T-helper 22 cell (primary cell): ENCODE data around the gene VEGFB.

Source experiments
- DNase-seq: peaks from one replicate; pipeline ENCODE4 v3.0.0-alpha.2; 2020; ENCODE audit warnings: low read depth

VEGFB gene, protein sequence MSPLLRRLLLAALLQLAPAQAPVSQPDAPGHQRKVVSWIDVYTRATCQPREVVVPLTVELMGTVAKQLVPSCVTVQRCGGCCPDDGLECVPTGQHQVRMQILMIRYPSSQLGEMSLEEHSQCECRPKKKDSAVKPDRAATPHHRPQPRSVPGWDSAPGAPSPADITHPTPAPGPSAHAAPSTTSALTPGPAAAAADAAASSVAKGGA

DNA sequence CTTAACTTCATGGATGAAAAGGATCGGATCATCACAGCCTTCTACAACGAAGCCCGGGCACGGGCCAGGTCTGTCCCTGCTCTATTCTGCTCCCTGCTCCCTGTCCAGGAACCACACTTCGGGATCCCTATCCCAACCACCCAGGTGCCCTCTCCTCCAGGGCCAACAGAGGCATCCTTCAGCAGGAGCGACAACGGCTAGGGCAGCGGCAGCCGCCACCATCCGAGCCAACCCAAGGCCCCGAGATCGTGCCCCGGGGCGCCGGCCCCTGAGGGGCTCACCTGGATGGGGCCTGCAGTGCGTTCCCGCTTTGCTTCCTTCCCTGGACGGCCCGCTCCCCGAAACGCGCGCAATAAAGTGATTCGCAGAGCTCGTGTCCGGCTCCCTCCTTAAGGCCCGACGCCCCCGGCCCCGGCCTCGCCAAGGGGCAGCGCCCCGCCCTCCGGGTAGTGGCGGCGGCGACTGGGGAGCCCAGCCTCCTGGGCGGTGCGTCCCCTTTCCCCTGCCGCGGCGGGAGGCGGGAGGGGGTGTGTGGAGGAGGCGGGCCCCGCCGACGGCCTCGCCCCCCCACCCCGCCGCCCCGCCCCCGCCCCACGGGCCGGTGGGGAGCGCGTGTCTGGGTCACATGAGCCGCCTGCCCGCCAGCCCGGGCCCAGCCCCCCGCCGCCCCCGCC is at the start of gene VEGFB:
TSS of gene VEGFB (plus strand) at position 672 of the 674 bp plus-strand sequence. CDS start 250 bp downstream, outside the sequence.
- peak; percentile 70 for DNase-seq

DNA sequence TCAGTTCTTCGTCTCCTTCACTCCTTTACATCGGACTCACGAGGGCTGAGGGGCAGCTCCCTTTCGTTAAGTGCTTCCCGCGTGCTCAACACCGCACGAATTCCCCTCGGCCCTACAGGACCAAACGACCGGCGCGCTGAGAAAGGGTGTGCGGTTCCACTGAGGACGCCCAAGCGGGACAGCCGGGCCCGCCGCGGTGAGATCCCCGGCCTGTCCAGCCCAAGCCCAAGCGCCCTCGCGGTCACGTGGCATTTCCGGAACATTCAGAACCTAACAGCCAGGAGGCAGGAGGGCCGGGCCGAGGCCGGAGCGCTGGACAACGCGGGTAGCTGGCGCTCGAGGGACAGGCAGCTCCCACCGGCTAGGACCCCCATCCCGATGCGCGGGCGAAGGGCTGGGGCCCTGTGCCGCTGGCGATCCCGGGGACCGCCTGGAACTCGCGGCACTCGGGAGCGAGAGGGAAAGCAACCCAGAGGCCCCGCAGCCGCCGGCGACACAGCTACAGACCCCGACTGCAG is 49.1 kb upstream of the VEGFB start:
- no peak for DNase-seq

DNA sequence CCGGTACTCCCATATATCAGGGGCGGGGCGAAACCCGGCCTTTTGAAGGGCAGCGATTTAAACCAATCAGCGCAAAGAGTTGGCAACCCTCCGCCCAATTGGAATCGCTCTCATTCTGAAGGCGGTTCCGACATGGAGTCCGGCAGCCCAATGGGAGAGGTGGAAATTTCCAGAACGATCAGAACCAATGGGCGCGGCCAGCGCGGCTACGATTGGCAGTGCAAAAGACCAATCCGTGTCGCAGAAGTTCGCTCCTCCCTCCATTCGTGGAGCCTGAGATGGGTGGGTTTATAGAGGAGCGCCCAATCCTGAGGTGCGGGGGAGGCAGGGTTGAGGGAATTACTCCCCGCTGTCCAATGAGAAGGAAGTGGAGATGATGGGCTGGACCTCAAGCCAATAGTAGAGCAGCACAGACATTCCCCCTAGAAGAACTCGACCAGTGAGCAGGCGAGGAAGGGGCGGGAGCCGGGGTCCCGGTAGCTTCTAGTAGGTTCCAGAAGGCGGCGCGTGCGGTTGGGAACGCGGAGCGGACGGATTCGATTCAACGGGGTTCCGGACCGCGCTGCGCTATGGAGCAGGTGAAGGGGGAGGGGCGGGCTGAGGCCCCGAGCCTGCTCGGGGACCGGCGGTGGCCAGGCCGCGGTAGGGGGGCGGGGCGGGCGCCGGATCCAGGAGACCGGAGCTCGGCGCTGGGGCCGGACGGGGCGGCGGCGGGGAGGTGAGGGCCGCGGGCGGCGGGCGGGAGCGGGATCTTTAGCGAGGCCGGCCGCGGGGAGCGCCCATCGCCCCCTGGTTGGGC is 48.5 kb upstream of the VEGFB start, which contains the start of gene STIP1:
TSS of gene STIP1 (plus strand) at position 479 of the 799 bp plus-strand sequence. CDS start at position 570, 91 bp downstream.
- peak; percentile 99 for DNase-seq

DNA sequence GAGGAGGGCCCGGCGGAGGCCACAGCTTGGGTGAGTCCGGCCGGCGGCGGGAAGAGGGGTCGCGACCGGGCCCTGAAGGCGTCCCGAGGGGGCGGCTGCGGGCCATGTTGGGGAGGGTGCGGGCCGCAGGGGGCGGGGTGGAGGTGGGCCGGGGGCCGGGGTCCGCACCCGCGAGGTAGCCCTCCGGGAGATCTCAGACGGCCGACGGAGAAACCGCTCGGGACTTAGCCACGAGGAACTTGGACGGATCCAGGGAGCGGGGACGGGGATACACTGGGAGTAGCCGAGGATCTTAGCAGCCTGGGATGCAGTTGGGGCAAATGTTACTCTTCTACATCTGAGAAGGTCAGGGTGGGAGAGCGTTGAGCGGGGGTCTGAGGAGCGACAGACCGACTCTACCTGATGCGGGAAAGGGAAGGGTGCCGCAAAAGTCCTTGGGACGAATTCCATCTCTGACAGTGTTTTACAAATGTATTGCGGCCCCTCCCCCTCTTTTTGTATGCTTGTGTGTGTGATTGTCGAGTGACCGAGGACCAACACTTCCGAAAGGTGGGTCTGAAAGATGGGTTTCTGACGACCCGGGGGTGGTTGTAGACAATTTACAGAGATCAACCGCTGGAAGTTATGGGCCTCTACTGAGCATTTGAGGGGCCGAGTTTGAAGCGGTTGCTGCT is 47.8 kb upstream of the VEGFB start:
- DNase-seq: no peak

DNA sequence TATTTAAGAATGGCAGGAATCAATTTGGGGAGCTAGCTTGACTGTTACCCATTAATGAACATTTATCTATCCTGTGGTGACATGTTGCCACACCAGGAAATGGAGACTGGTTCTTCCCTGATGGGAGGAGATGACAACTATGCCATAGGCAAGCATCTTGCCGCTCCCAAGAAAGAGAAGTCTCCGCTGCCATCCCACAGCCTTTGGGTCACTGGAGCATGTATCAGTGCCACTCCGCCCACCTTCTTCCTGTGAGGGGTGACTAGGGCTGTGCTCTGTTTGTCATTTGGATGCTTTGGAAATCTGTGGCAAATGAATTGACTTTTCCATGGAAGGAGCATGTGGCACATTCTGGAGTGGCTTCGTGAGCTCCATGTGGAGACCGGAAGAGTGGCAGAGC is 42.0 kb upstream of the VEGFB start:
- no peak for DNase-seq

DNA sequence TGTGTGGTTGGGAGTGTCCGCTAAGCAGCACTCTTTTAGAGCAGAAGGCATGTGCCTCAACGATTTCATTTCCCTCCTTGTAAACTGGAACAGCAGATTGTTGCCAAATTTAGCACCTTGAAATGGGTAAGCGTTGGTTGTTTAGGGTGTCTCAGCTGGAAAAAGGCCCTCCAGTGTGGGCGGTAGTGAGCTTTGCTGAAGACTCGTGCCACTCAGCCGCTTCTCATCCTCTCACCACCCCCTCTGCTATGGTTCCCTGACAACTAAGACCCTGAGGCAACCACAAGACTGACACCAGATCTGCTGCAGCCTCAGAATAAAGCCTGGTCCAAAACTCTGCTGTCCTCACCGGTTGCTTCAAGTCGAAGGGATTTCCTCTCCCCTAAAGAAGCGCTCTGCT is 37.8 kb upstream of the VEGFB start:
- DNase-seq: no peak

DNA sequence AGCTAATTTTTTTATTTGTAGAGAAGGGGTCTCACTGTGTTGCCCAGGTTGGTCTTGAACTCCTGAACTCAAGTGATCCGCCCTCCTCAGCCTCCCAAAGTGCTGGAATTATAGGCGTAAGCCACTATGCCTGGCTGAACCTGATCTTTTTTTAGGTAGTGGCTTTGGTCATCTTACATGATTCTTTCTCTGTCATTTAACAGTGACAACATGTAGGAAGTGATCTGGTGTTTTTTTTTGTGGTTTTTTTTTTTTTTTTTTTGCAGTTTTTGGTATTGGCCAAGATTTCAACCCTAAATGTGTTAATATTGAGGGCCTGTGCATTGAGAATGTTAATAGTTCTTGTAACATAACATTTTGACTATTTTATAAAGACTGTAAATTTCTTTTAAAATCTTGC is 35.9 kb upstream of the VEGFB start:
- DNase-seq: no peak

DNA sequence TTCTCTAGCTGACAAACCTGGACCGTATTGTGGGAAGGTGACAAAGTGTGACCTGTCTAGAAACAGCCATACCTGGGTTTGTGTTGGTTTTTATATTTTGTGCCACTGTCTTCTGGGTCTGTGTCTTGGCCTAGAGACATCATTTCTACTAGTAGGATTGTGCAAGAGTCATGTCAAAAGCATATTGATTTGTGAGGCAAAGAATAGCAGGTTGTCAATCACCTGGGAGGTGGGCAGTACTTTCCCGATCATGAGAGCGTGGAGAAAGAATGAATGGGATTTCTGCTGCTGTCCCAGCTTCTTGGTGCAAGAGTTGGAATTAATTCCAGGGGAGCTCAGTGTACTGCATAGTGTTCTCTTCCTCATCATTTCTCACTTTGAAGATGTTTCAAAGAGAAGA is 32.8 kb upstream of the VEGFB start:
- no peak for DNase-seq

DNA sequence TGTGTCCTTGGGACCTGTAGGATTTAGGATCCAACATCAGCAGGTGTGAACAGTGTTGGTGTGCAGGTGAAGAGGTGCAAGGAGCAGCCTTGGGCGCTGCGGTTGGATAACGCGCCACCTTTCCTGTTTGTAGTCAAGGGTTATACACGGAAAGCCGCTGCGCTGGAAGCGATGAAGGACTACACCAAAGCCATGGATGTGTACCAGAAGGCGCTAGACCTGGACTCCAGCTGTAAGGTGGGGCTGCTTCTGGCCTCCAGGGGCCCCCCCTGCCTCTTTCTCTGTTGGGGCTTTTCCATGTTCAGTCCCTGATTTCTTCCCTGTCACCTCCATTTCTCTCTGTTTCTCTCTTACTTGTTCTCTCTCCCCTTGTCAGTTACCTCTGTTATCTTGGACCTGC is 31.4 kb upstream of the VEGFB start:
- no peak for DNase-seq

DNA sequence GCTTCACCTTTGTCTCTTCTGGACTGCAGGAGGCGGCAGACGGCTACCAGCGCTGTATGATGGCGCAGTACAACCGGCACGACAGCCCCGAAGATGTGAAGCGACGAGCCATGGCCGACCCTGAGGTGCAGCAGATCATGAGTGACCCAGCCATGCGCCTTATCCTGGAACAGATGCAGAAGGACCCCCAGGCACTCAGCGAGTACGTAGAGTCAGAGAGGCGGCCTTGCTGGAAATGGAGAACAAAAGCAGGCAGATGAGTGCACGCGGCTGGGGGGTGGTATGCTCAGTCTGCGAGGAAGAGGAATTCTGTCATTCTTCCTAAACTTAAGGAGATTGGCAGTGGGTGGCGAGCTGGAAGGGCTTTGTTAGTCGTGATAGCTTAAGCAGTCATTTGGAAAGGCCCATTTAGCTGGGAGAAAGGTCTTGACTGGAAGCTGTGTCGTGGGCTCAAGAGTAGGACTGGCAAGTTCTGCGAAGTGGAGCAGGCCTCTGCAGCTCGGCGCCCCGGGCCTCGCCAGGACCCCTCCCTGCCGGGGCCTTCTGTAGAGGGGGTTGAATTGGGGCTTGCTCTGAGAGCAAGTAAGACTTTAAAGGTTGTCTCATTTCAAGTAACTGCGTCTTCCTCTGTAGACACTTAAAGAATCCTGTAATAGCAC is 30.8 kb upstream of the VEGFB start:
- DNase-seq: no peak

DNA sequence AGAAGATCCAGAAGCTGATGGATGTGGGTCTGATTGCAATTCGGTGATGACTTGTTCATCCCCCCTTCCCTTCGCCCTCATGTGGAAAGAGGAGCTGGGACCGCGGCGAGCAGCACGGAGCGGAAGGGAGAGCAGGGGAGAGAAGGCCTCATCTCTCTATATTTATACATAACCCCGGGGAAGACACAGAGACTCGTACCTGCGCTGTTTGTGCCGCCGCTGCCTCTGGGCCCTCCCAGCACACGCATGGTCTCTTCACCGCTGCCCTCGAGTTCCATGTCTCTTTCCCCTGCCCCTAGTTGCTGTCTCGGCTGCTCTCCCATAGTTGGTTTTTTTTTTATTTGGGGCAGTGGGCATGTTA is 30.3 kb upstream of the VEGFB start:
- no peak for DNase-seq

DNA sequence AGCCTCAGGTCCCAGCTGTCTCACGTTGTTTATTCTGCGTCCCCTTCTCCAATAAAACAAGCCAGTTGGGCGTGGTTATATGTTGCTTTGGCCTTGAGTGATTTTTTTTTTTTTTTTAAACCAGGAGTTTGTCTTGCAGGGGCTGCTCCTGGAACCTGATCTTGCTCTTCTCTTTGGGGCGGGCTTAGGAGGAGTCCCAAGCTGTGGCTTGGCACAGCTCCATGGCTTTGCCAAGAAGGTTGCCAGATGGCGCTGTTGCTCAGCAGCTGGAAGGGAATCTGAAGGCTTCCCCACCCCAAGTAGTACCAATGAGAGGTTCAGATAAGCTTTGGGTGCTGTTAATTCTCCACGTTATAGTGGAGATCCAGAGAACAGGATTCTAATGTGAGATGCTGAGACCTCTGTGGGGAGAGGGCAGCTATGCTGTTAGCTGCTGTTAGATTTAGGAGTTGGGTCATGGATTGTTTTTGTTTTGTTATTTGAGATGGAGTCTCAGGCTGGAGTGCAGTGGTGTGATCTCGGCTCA is 29.9 kb upstream of the VEGFB start:
- DNase-seq: peak; percentile 67

DNA sequence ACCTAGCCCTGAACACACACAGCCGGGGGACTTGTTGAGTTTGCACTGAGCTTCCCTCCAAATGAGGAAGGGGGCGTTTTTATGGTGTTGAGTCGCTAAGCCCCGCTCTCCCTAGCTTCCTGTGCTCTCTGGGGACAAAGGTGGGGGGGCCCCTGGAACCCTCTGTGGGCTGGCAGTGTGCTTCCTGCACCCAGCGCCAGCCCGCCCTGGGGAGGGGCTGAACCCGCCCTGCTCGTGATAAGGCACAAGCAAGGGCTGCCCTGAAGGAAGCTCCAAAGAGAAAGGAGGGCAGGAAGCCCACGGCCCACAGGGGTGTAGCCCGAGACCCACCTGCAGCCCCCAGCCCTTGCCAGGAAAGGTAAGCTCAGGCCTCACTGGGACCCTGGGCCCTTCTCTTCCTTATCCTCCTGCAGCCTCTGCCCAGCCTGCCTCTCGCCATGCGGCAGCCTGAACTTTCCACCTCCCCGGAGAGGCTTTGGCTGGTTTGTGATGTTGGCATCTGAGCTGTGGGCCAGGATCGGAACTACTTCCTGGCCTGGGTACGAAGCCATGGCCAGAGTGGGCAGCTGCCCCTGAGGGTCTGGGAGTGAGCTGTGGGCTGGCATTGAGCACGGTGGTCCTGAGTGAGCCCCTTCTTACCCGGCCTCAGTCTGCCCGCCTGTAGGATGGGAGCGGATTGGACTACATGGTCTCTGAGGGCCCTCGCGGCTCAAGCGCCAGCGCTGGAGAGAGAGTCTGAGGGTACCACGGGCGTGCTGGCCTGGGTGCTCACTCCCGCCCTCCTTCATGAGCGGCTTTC is 27.7 kb upstream of the VEGFB start, which contains the start of gene FERMT3:
TSS of gene FERMT3 (plus strand) at position 265 of the 799 bp plus-strand sequence. CDS start 644 bp downstream, outside the sequence.
- peak; percentile 59 for DNase-seq

DNA sequence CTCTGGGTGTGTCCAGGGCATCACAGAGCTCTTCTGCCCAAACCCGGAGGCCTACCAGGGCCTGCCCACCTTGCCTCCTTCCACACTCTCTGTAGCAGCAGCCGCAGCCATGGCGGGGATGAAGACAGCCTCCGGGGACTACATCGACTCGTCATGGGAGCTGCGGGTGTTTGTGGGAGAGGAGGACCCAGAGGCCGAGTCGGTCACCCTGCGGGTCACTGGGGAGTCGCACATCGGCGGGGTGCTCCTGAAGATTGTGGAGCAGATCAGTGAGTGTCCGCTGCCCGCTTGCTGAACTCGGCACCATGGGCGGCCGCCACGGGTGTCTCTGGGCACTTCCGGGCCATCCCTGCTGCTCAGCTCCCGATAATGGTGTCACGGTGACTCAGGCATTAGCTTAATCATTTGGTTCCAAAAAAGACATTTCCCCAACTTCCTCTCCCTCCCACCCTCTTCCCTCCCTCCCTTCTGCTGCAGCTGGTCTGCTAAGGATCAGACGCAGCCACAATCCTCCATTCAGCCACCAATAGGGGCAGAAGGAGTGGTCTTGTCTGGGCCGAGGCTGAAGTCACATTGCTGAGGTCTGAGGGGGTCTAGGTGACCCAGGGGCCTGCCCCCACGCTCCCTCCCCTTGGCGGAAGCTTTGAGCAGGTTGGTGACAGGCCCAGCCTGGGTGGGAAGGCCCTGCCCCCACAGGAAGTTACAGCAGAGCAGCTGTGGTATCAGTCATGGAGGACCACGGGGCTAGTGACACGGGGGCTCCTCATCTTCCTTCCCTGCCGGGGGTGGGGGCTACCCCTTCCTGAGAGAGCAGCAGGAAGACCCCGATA is 26.9 kb upstream of the VEGFB start:
- peak; percentile 59 for DNase-seq

DNA sequence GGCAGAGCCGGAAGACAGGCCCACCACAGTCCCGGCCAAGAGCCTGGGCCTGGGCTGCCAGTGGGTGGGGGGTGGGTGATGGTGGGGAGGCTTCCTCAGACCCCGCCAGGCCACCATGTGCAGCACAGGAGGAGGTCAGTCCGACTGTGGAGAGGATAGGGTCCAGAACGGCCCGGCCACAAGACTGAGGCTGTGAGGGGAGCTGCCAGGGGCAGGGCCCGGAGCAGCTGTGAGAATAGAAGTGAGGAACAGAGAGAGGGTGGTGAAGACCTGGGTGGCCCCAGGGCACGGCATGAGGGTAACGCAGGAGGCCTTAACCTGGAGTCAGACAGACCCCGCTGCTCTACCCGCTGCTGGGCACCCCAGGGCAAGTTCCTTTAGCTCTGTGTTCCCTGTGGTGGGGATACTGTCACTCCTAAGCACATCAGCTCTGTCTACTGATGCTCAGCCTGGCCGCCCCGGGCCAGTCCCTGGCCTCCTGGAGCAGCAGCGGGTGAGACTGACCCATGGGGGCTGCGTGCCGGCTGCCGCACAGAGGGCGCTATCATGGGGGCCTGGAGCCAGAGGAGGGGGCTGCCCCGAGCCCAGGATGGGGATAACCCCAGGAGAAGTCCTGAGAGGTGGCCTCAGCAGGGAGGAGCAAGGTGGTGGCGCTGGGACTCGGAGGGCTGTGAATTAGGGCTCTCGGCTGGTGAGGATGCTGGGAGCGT is 26.1 kb upstream of the VEGFB start:
- no peak for DNase-seq

DNA sequence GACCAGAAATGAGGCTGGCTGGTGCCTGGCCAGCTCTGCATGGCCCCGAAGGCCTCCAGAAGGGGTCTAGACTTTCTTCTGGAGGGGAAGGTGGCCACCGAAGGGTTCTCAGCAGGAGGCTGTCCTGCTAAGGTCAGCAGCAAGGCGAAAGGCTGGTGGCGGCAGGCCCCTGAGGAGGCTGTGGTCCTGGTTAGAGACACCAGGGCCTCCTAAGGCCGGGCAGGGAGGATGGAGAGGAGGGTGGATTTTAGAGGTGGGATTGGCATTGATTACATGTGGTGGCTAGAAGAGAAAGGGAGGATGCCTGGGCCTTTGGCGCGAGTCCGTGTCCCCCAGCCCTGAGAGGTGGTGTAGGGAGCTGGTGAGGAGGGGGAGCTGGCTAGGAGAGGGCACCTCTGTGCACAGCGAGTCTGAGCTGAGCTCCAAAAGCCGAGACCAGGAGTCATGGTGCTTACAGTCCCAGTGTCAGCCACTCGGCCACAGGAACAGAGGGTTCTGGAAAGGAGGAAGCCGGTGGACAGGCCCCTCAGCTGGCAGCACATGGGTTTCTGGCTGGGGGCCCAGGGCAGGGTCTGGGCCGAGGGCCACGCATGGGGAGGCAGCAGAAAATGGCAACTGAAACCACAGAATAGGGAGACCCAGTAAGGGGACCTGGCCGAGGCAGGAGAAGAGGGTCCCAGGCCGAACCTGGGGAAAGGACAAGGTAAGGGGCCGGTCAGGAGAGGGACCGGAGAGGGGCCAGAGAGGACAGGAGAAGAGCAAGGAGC is 25.4 kb upstream of the VEGFB start:
- DNase-seq: no peak

DNA sequence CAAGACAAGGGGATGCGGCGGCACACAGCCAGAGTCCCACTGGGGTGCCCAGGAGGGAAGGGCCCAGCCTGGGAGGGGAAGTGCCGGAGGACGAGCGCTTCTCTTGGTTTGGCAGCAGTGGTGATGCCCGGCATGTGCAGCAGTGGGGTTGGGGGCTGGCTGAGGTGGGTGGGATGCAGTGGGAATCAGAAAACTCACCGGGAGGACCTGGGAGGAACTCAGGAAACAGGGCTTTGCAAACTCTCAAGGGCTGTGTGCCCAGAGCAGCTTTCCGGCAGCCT is 24.9 kb upstream of the VEGFB start:
- DNase-seq: no peak

DNA sequence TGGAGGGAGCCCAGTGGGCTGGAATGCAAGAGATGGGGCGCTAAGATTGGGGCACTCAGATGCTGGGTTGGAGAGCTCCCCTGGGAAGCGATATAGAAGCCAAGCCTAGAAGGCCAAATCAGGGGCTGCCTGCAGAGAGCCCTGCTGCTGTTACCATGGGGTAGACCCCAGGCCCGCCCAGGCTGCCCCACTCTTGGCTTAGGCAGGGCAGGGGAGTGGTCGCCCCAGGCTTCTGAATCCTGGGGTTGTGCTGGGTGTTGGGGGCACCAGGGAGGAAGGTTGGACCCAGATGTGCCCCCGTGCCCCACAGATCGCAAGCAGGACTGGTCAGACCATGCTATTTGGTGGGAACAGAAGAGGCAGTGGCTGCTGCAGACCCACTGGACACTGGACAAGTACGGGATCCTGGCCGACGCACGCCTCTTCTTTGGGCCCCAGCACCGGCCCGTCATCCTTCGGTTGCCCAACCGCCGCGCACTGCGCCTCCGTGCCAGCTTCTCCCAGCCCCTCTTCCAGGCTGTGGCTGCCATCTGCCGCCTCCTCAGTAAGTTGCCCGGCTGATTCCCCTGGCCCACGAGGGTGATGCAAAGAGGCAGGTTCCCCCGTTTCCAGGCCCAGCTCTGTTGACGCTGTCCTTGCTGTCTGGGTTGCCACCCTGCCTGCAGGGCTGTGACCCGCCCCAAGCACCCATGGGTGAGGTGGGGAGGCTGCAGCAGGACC is 23.9 kb upstream of the VEGFB start:
- DNase-seq: no peak
